ENCODE results near the gene TBX15.

DNA sequence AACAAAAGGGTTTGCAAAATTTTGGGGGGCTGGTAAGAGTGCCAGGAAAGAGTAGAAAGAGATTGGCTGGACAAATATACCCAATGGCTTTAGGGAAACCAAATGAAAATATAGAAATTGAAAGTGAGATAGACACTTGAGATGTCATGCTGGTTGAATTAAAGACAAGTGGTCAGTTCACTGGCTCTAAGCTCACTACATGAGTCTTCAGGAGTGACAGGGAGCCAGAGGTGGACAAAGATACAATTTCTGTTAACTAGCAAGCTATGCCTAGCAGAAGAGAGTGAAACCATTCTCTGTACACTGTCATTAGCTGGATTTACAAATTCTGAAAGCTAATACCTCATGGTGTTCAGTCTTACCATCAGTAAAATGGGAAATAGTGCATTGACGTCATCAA lies 82.5 kb downstream of the TBX15 start:
- TF ChIP-seq EZH2 (IDR thresholded peaks at IDR 0.05; ENCODE audit: insufficient read depth, poor library complexity, severe bottlenecking) (no peak), EZH2phosphoT487 (IDR thresholded peaks at IDR 0.05; ENCODE audit: insufficient read depth, low read depth) (no peak)

Measured in GM23248 (cell line).